GM20431 (cell line): ENCODE results near the gene KDM2B.

Experiments used
- in situ Hi-C: fragments of 300-500 bp; cut with MseI, MboI; formaldehyde crosslinking; loops from one replicate; pipeline ENCODE4 v1.15.0; 2020; ENCODE audit warnings: low sequenced_read_pairs; ENCODE audit not compliant: unreplicated experiment

The KDM2B gene

GRCh38 chr12:121468499-121468801, 112.4 kb downstream of the KDM2B start:
- in situ Hi-C loops = no loop called here

GRCh38 chr12:121467638-121468498, 113.0 kb downstream of the KDM2B start:
- in situ Hi-C loops = no loop called here

- in situ Hi-C loops = no loop called here
Measured at GRCh38 chr12:121466794-121467637, 113.8 kb downstream of the KDM2B start.

- in situ Hi-C loops = no loop called here
Measured at GRCh38 chr12:121465921-121466793, 114.7 kb downstream of the KDM2B start.

GRCh38 chr12:121464331-121464730, 116.5 kb downstream of the KDM2B start:
- in situ Hi-C loops = no loop called here

GRCh38 chr12:121461048-121461447, 119.8 kb downstream of the KDM2B start:
- in situ Hi-C loops = no loop called here

- in situ Hi-C loops = no loop called here
Measured at GRCh38 chr12:121456551-121456950, 124.3 kb downstream of the KDM2B start.

GRCh38 chr12:121455766-121456420, 124.9 kb downstream of the KDM2B start:
- in situ Hi-C loops = no loop called here

- in situ Hi-C loops = no loop called here
Measured at GRCh38 chr12:121454921-121455320, 125.9 kb downstream of the KDM2B start.

- in situ Hi-C loops = no loop called here
Measured at GRCh38 chr12:121453629-121454028, 127.2 kb downstream of the KDM2B start.

GRCh38 chr12:121452985-121453360, 127.8 kb downstream of the KDM2B start:
- in situ Hi-C loops = no loop called here

GRCh38 chr12:121452340-121452984, 128.4 kb downstream of the KDM2B start:
- in situ Hi-C loops = no loop called here

- in situ Hi-C loops = no loop called here
Measured at GRCh38 chr12:121451961-121452339, 128.9 kb downstream of the KDM2B start.

GRCh38 chr12:121448771-121449315, 132.0 kb downstream of the KDM2B start:
- in situ Hi-C loops = loop anchor here (25.0 kb wide), 1 partner anchor 112 kb away; no protein-coding TSS in a partner anchor

GRCh38 chr12:121446750-121447149, 134.1 kb downstream of the KDM2B start:
- in situ Hi-C loops = loop anchor here (25.0 kb wide), 1 partner anchor 109 kb away; no protein-coding TSS in a partner anchor

GRCh38 chr12:121444842-121445202, 136.0 kb downstream of the KDM2B start:
- in situ Hi-C loops = loop anchor here (25.0 kb wide), 1 partner anchor 108 kb away; no protein-coding TSS in a partner anchor

GRCh38 chr12:121443911-121444841, 136.6 kb downstream of the KDM2B start:
- in situ Hi-C loops = loop anchor here (25.0 kb wide), 1 partner anchor 107 kb away; no protein-coding TSS in a partner anchor
